Measurements from ENCODE around the gene HYAL1.
"Not testable (repeated sequence)": the region's sequence is repeated elsewhere in the genome, so short reads cannot be mapped to it uniquely, and the experiment has no call there.

The HYAL1 gene

DNA sequence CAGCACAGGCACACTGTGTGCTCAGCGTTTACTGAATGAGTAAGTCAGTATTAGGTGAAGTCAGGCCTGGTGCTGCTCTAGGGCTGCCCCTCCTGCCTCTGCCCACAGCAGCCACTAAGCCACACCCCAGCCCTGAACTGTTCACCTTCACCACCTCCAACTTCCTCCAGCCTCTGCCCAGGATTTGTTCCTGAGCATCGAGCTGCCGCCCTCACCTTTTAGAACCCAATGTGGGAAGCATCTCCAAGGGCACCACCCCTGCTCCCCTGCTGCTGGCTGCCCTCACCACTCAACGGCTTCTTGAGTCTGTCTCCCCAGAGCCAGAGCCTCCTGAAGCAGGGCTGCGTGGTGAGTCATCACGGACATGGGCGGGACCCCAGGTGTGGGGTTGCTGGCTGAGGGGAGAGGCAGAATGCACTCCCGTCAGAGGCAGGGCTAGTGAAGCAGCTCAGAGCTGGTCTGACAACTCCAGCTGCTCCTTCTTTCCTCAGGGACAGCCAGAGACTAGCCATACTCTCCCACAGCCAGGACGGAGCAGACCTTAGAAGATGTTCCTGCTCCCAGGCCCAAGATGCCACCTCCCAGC lies 13.4 kb upstream of the HYAL1 start:
- DNase-seq = peak; percentile 77

DNA sequence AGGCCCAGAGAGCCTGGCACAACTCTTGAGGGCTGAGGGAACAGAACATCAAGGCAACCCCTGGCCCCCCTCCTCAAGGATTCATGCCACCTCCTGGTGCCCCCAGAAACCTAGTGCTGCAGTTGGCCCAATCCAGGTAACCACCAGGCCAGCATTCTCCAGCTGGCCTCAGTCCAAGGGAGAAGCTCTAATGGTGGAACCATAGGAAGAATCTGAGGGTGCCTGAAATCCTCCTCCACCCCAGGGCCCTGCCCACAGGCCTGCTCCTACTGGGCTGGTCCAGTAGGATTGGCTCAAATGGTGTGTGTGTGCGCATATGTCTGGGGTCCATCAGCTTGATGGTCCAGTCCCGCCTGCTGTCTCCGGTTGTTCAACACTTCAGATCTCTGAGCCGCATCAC lies 11.4 kb upstream of the HYAL1 start:
- DNase-seq = no peak

DNA sequence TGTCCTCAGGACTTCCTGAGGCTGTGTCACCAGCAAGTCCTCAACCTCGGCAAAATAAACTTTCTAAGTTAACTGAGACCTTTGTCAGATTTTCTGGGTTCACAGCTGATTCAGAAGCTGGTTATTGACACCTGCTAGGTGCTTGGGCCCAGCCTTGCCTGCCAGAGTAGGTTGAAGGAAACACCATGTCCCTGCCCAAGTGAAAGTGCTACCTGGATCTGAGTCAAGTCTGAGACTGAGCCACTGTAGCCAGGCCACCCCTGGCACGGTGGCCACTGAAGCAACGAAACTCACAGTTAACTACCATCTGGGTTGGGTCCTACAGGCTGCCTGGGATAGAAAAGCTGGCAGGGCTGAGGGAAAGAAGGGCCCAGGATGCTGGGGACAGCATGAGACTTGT lies 11.0 kb upstream of the HYAL1 start:
- DNase-seq = no peak

DNA sequence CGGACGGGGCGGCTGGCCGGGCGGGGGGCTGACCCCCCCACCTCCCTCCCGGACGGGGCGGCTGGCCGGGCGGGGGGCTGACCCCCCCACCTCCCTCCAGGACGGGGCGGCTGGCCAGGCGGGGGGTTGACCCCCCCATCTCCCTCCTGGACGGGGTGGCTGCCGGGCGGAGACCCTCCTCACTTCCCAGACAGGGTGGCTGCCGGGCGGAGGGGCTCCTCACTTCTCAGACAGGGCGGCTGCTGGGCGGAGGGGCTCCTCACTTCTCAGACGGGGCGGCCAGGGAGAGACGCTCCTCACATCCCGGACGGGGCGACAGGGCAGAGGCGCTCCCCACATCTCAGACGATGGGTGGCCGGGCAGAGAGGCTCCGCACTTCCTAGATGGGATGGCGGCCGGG lies 8.7 kb upstream of the HYAL1 start:
- DNase-seq = not testable (repeated sequence)

DNA sequence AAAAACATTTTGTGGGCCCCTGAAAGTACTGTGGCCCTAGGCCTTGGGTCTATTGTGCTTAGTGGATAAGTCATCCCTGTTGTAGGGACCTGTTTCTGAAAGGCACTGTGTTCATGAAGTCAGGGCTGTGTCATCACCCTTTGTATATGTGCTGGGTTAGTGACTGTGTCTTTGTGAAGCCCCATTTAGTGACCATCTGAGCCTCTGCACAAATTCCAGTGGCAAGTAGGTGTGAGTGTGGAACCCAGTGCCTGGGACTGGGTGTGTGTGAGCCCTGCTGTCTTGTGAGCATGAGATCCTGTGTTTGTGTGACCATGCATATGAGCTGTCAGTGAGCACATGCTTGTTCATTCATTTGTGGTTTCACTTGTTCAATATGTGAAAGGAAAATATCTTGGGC lies 1.2 kb upstream of the HYAL1 start:
- no peak for DNase-seq

DNA sequence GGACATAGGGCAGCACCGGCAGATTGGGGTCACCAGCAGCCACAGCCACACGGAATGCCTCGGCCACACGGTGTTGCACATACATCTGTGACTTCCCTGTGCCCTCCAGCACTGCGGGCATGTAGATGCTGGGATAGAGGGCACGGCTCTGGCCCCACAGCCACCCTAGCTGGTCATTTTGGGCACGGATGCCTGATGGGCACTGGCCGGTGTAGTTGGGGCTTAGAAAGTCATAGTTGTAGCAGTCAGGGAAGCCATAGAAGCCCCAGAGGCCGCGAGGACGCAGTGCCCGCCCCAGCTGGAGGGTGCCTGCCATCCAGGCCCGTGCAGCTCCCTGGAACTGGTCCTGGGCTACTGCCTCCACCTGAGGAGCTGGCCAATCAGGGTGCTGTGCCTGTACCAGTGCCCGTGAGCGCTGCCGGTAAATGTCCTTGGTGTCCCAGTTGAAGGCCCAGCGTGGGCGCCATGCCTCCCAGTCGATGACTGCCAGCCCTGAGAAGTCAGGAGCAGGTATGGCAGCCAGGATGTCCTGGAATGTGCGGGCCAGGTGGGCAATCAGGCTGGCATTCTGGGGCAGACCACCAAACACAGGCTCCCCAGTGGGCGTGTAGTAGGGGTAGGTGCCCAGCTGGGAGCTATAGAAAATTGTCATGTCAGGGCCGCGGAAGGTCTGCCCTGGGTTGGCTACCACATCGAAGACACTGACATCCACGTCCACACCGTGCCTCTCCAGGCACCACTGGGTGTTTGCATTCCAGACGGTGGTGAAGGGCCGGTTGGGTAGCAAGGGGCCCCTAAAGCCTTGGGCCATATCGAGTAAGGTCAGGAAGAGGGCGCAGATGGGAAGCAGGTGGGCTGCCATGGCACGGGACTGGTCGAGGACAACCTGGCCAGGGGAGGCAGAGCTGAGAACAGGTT lies 1.0 kb downstream of the HYAL1 start:
- DNase-seq = no peak

DNA sequence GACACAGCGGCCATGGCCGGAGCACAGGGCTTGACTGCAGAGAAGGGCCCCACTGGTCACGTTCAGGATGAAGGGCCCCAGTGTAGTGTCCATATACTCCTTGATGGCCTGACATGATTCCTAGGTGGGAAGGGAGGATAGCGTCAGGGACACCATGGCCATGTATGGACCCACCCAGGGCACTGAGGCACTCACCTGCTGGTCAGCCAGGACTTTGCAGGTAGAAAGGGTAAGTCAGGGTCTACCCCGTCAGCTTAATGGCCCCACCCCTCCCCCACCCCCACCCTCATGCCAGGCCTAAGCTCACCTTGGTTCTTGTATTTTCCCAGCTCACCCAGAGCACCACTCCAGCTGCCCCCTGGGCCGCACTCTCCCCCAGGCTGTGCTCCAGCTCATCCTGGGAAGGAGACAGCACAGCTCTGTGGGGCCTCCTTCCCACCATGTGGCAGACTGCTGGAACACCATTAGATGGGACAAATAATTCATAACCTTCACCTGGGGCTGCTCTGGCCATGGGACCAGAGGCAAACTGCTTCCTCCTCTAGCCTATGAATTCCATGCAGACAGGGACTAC lies 2.6 kb downstream of the HYAL1 start:
- no peak for DNase-seq

DNA sequence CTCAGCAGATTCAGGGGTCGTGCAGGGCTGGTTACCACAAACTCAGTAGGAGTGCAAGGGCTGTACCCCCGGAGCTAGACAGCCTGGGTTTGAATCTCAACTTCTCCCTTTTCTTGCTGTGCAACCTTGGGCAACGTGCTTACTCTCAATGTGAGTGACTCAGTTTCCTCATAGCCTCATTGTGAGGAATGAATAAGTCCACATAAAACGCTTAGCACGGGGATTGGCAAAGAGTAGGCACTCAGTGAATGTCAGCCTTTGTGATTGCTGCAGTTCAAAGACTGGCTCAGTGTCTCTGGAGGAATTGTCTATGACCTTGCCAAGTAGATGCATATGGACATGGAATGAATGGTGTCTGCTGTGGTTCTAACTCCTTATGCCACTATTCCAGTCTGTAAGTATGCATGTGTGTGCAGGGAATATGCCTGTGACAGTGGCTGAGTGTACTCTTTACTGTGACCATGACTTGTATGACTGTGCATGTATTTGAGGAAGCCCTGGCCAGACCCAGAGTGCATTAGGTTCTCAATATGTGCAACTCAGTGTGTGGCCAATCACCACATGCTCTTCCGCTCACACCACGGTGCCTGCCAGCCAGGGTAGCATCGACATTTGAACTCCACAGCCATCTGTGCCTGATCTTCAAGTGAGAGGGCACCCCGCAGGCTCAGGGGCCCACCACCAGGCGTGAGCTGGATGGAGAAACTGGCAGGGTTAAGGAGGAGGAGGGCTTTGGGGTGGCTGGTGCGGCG lies 3.3 kb downstream of the HYAL1 start:
- peak; percentile 24 for DNase-seq

DNA sequence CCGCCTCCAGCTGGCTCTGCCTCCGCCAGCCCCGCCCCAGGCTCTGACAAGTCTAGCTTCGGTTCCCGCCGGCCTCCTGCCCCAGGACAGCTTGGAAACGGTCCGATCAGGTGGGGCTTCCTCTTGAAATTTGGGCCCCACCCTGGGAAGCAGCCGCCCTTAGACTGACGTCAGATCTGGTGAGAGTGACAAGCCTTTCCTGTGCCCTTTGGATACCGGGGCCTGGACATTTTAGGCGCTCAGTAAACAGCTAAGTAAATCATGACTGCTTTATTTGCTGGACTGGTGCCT lies 3.8 kb downstream of the HYAL1 start:
- DNase-seq = no peak

DNA sequence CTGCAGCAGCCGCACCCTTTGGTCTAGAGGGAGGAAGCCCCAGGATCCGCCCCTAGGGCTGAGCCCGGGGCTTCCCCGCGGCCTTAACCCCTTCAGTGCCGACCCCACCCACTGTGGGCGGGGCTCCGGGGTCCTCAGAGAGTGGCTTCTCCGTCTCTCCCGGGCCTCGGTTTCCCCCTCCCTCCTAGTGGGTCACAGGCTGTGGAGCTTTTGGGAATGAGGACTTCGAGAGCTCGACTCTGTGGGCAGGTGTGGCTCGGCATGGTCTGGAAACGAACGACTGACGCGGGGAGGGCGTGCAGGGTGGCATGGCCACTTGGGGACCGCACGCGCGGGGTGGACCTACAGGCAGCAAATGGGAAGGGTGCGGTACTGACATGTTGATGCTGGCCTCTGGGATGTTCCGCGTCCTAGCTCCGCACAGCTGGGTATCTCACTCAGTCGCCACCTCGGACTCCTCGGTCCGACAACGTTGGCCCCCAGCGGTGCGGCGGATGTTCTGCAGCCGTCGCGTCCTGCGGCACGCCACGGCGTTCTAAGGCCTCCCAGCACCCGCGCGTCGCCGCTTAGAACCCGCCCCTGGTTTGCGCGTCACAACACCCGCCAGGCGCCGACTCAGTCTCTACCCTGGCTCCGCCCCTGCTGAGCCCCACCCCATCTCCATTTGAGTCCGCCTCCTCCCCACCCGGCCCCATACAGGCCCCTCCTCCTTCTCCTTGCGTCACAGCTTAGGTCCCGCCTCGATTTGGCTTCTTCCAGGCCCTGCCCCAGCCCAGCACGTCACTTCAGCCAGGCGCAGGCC lies 4.3 kb downstream of the HYAL1 start, which contains the start of the genes HYAL3 and NAA80:
Gene HYAL3 (minus strand): TSS at position 570 of the 802 bp plus-strand sequence. CDS start 3,803 bp downstream, outside the sequence.
Gene NAA80 (minus strand): TSS at position 570 of the 802 bp plus-strand sequence. CDS start 1,942 bp downstream, outside the sequence.
- peak; percentile 100 for DNase-seq

DNA sequence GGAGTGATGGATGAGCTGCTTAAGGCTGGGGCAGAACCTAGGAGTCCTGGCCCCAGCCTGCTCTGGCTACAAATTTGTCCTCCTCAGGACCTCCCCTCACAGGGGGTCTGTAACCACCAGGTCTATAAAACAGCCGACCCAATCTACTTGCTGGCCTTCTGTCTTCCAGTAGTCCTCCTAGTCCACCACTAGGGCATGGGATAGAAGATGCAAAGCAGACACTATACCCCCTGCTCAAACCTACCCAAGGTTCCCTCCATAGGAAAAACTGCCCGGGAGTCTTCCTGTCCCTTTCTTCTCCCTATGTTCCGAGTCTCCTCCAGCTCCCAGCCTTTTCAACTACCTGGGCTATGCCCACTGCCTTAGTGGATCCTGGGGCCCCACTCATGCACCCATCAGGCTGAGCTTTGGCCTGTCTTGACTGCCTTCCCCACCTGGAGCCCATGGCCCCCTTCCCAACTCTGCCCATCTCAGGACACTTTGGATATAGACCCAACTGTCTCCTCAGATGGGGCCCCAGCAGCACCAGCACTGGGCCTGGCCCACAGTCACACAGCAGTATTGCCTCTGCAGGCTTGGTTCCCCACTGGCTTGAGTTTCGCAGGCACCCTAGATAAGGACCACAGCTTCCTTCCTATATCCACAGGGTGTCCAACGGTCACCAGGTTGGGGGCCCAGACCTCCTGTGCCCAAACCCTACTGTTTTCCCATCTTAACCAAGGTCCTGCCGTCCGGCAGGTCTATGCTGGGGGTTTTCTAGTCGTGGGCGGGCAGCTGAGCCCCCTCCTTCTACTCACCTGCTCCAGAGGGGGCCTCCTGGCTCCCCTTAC lies 5.3 kb downstream of the HYAL1 start:
- DNase-seq = no peak

DNA sequence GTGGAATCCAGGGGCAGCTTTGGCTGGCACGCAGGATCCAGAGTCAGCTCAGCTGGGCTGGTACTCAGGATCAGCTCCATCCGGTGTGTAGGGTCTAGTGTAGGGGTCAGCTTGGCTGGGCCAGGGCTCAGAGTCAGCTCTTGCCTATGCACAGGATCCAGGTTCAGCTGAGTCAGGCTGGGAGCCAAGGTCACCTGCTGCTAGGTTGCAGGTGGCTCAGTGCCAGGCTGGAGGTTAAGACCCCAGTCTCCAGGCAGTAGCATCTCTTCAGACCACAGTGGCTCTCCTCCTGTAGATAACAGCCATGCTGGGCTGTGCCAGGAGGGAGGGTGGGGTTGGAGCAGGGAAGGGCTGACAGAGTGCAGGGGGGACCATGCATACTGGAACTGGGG lies 6.0 kb downstream of the HYAL1 start:
- no peak for DNase-seq

DNA sequence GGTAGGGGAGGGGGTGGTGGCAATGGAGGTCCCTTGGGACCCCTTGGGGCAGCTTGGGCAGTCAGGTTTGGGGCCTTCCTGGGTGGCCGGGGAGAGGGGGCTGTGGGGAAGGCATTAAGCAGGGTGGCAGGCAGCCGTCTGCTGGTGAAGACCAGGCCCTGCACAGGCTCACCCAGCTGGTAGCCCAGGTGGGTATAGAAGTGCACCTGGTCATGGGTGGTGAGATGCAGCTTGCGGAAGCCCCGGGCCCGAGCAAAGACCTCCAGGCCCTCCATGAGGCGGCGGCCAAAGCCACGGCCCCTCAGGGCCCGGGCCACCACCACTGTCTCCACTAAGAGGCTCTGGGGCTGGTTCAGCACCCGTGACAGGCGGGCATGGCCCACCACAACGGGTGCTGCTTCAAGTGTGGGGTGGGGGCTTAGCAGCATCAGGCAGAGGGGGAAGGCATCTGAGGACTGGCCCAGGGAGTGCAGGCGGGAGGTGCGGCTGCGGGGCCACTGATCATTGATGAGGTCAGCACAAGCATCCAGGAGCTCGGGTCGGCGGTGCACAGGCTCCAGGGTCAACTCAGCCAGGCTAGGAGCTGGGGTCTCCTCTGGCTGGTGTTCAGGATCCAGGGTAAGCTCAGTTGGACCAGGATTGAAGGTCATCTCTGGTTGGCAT lies 6.5 kb downstream of the HYAL1 start:
- no peak for DNase-seq

DNA sequence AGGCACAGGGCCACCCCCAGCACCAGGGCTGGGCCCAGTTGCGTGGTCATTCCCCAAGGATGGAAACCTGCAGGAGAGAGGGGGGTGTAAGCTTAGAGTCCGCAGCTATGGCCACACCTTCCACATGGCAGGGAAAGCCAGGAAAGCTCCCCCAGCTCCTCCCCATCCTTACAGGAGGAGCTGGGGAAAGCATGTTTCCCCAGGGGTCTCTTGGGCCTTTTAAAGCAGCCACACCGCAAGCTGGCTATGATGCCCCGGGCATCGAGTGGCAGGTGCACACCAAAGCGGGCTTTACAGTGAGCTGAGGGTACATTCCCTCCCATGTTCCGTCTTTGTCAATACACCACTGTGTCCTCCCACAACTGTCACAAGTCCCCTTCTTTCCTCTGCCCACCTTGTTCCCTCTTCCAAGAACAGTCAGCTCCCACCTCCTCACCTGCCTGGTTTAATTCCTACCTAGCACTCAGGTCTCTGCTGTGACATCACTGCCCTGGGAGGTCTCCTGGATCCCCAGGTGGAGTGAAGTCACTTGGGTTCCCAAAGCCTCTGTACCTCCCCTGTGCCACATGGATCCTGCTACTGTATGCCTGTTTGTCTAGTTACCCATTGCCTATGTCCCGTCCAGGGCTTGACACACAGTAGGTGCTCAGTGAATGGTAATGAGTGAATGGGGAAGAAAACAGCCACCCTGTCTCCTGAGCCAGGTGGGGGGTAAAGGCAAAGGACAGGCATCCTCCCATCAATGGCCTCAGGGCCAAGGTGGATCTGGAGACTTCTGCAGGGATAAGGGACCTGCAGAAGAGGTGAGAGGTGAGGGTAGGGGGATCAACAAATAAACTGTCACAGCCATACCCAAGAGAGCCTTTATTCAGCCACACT lies 7.6 kb downstream of the HYAL1 start:
- no peak for DNase-seq

DNA sequence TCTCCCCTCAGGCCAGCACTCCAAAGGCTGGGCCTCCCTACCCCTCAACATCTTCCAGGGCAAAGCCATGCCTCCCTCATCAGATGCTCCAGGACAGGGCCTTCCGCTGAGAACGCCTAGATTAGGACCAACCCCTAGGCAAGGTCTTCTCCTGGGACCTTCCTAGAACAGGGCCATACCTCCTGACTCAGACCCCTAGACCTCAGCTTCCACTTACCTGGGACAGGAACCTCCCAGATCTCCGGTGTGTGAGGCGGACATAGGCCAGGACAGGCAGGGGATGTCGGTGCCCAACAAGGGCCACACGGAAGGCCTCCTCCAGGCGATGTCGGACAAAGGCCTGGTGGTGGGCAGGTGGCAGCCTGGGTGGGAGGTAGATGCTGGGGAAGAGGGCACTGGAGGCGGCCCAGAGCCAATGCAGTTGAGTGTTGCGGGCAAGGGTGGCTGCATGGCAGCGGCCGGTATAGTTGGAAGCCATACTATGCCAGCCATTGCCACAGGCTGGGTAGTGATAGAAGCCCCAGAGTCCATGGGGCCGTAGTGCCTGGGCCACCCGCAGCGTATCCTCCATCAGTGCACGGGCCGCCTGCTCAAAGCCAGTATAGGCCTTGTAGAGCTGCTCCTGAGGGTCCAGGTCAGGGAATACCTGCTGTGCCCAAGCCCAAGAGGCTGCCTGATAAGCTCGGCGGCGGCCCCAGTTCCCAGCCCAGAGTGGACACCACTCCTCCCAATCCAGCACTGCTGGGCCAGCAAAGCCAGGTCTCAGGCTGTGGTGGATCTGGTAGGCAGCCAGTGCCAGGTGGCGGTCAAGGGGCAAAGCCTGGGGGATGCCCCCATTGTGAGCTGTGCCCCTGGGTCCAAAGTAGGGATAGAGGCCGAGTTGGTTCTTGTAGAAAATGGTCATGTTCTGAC lies 8.6 kb downstream of the HYAL1 start:
- no peak for DNase-seq

DNA sequence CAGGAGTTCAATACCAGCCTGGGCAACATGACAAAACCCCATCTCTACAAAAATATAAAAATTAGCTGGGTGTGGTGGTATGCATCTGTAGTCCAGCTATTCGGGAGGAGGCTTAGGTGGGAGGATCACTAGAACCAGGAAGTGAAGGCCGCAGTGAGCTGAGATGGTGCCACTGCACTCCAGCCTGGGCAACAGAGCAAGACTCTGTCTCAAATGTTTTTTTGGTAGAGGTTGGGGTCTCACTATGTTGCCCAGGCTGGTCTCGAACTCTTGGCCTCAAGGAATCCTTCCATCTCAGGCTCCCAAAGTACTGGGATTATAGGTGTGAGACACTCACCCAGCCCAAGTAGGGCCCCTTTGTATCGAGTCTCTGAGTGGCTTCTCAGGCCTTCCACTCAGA lies 9.3 kb downstream of the HYAL1 start:
- DNase-seq = no peak

DNA sequence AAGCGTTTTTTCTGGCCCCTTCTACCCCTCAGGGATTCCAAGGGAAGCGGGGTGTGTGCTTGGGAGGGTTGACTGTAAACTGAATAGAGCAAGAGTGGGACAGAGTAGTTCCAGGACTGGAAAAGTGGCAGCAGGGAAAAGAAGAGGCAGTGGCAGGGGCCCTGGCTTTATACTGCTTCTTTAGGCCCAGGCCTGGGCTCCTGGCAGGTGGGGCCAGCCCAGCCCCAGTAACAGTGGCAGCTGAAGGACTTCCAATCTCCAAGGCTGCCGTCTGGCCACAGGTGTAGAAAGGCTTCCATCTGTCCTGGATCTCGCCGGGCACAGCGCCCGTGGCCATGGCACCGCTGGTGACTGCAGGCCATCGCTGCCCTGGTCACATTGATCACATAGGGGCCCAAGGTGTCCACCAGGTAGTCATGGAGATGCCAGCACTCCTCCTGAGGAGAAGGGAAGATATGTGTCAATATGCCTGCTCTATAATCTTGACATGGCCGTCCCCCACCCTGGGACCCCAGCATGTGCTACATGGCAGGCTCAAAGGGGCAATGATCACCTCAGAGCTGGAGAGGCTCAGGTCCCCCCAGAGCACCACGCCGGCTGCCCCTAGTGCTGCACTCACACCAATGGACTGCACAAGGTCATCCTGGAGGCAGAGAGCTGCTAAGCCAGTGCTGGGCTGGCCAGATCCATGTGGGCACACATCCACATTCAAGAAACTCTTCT lies 10.1 kb downstream of the HYAL1 start:
- DNase-seq = no peak

Data from CD4-positive, alpha-beta T cell treated with Interleukin-21 for 1 hour (primary cell).